LHCN-M2 (cell line): ENCODE measurements around the gene OTOF. TPM values are rescaled to one million over a fixed set of nuclear protein-coding genes. Genes with fewer than 3 reads are reported as not detected.

Experiments
- DNase-seq: peaks from one replicate; pipeline ENCODE4 v3.0.0-alpha.2; 2012; ENCODE audit warnings: low read depth
- polyA plus RNA-seq: library from polyadenylated mRNA; unstranded; fragments of >200 nt; gene quantifications from one replicate; pipeline ENCODE4 v1.2.1, GENCODE V29; 2012; ENCODE audit warnings: missing spikeins
- total RNA-seq: library from RNA; depleted of rRNA; stranded (reverse); fragments of >200 nt; gene quantifications from 2 replicates; pipeline ENCODE4 v1.2.3, GENCODE V29; 2014; rRNA removed

OTOF gene
- total RNA-seq: 0.06 and 0.83 TPM in 2 replicates
- polyA plus RNA-seq: 0.06 TPM

GRCh38 chr2:26477911-26478253 lies at the start of gene OTOF:
OTOF (minus strand) TSS chr2:26478124.
- peak; percentile 72 for DNase-seq

GRCh38 chr2:26526589-26526988 lies 48.7 kb upstream of the OTOF start:
- DNase-seq: no peak

GRCh38 chr2:26526105-26526504 lies 48.2 kb upstream of the OTOF start:
- DNase-seq: no peak

GRCh38 chr2:26523750-26524149 lies 45.8 kb upstream of the OTOF start:
- no peak for DNase-seq

- DNase-seq: no peak
Measured at GRCh38 chr2:26522751-26523171, 44.8 kb upstream of the OTOF start.

- no peak for DNase-seq
Measured at GRCh38 chr2:26522325-26522724, 44.4 kb upstream of the OTOF start.

GRCh38 chr2:26521913-26522180 lies 43.9 kb upstream of the OTOF start:
- no peak for DNase-seq

- DNase-seq: peak; percentile 22
Measured at GRCh38 chr2:26521054-26521912, 43.4 kb upstream of the OTOF start.

GRCh38 chr2:26520148-26520449 lies 42.2 kb upstream of the OTOF start:
- no peak for DNase-seq

- no peak for DNase-seq
Measured at GRCh38 chr2:26519396-26520147, 41.6 kb upstream of the OTOF start.

- no peak for DNase-seq
Measured at GRCh38 chr2:26516781-26517180, 38.9 kb upstream of the OTOF start.

GRCh38 chr2:26516246-26516645 lies 38.3 kb upstream of the OTOF start:
- no peak for DNase-seq

- no peak for DNase-seq
Measured at GRCh38 chr2:26515771-26516170, 37.8 kb upstream of the OTOF start.

GRCh38 chr2:26514045-26514444 lies 36.1 kb upstream of the OTOF start:
- DNase-seq: no peak

GRCh38 chr2:26513261-26513660 lies 35.3 kb upstream of the OTOF start:
- DNase-seq: no peak

- no peak for DNase-seq
Measured at GRCh38 chr2:26511466-26511865, 33.5 kb upstream of the OTOF start.

GRCh38 chr2:26510344-26510973 lies 32.5 kb upstream of the OTOF start:
- DNase-seq: no peak

GRCh38 chr2:26509141-26509540 lies 31.2 kb upstream of the OTOF start:
- DNase-seq: no peak

GRCh38 chr2:26507932-26508331 lies 30.0 kb upstream of the OTOF start:
- no peak for DNase-seq

GRCh38 chr2:26507088-26507487 lies 29.2 kb upstream of the OTOF start:
- no peak for DNase-seq

- no peak for DNase-seq
Measured at GRCh38 chr2:26506279-26506678, 28.4 kb upstream of the OTOF start.

GRCh38 chr2:26504002-26504401 lies 26.1 kb upstream of the OTOF start:
- DNase-seq: no peak
